GM23248 (cell line): ENCODE data around the gene EGR4.

Experiments
- EZH2 ChIP-seq: fragments of 200-600 bp; sonication (generic); IDR thresholded peaks from 2 replicates; pipeline ENCODE4 v1.6.1; 2018; ENCODE audit warnings: antibody characterized with exemption, mild to moderate bottlenecking; ENCODE audit not compliant: insufficient read depth, poor library complexity, severe bottlenecking
- EZH2phosphoT487 ChIP-seq: fragments of 200-600 bp; sonication (generic); IDR thresholded peaks from 2 replicates; pipeline ENCODE4 v1.6.1; 2018; ENCODE audit warnings: antibody characterized with exemption, moderate library complexity, mild to moderate bottlenecking, low read depth; ENCODE audit not compliant: insufficient read depth

GRCh38 chr2:73286134-73286655 is 7.2 kb downstream of the EGR4 start:
- TF ChIP-seq EZH2 (no peak), EZH2phosphoT487 (no peak)
